K562 (cell line): ENCODE results near the gene RCC1. TPM values are rescaled to one million over a fixed set of nuclear protein-coding genes. Genes with fewer than 3 reads are reported as not detected.
"Not testable (repeated sequence)": the region's sequence is repeated elsewhere in the genome, so short reads cannot be mapped to it uniquely, and the experiment has no call there.

ENCODE experiments used
- ATAC-seq: fragments of 200-7000 bp; cut with Tn5 transposase; 3 replicates; pipeline ENCODE4 v1.9.1; 2020; ENCODE audit warnings: moderate library complexity
- BruUV-seq: library from RNA; stranded (reverse); fragments of 400-500 nt; replicated peaks from 2 replicates; lab custom pipeline; 2021; lab: Mats Ljungman, UMichigan
- CTCF ChIA-PET: fragments of 300-600 bp; formaldehyde crosslinking; extraction: SDS; loops from one replicate; lab custom pipeline; 2021; ENCODE audit warnings: low intra/inter-chr PET ratio; lab: Yijun Ruan, JAX
- POLR2A ChIA-PET: fragments of 300-600, 350-650 bp; sonication (Branson Sonifier 250); formaldehyde crosslinking; extraction: SDS; loops from one replicate; lab custom pipeline; 2021; ENCODE audit warnings: antibody characterized with exemption, inconsistent platforms; lab: Yijun Ruan, JAX
- DNase-seq, 4 experiments: peaks; one replicate each; pipeline versions ENCODE4 v3.0.0 to v3.0.0-alpha.2; 2011 to 2018; ENCODE audit warnings: low spot score in 3 of 4, mixed read lengths in 3 of 4; ENCODE audit errors: extremely low read depth in 1 of 4
- FAIRE-seq: peaks from 2 replicates; lab custom pipeline; 2011; peaks lifted over from hg19 to GRCh38; lab: Jason Lieb, UNC
- H2AFZ ChIP-seq: 2 replicates; pipeline ENCODE4 v1.6.0; 2011; ENCODE audit warnings: low read depth, low read length, control low read depth, inconsistent platforms
- H3K27ac ChIP-seq: fragments of 200-600 bp; 3 replicates; pipeline ENCODE4 v1.8.0; 2011; ENCODE audit warnings: low read depth, mild to moderate bottlenecking, control low read depth, inconsistent platforms, low read length, moderate library complexity, mixed read lengths; ENCODE audit errors: extremely low read depth
- H3K27me3 ChIP-seq, 2 experiments: fragments of 300-600 bp in 1 of 2; 2 replicates in 1 of 2; 3 replicates in 1 of 2; pipeline versions ENCODE4 v1.6.0 to v1.8.0; 2011; ENCODE audit warnings: inconsistent platforms in 2 of 2, low read length in 2 of 2, mild to moderate bottlenecking in 1 of 2, mixed read lengths in 1 of 2, moderate library complexity in 1 of 2; ENCODE audit not compliant: control insufficient read depth in 2 of 2, insufficient read depth in 2 of 2
- H3K36me3 ChIP-seq: fragments of 300-600 bp; 3 replicates; pipeline ENCODE4 v1.8.0; 2011; ENCODE audit warnings: mild to moderate bottlenecking, low read length, inconsistent platforms; ENCODE audit not compliant: control insufficient read depth, insufficient read depth
- H3K4me1 ChIP-seq, 2 experiments: fragments of 200-600 bp in 1 of 2; replicated peaks in 1 of 2; 2 replicates in 1 of 2; 3 replicates in 1 of 2; pipeline versions ENCODE4 v1.5.1 to v1.8.0; 2011; ENCODE audit warnings: inconsistent platforms in 2 of 2, low read length in 2 of 2, mild to moderate bottlenecking in 1 of 2, mixed read lengths in 1 of 2, moderate library complexity in 1 of 2; ENCODE audit not compliant: control insufficient read depth in 2 of 2, insufficient read depth in 2 of 2
- H3K4me2 ChIP-seq: 2 replicates; pipeline ENCODE4 v1.6.1; 2011; ENCODE audit warnings: low read length, control low read depth, inconsistent platforms, mixed read lengths; ENCODE audit not compliant: insufficient read depth
- H3K4me3 ChIP-seq: fragments of 200-600 bp; sonication (generic), shearing (Covaris generic); 2 replicates; pipeline ENCODE4 v1.5.1; 2016; ENCODE audit warnings: control low read depth, inconsistent platforms
- H3K79me2 ChIP-seq: fragments of 200-600 bp; 3 replicates; pipeline ENCODE4 v1.8.0; 2011; ENCODE audit warnings: low read length, inconsistent platforms; ENCODE audit not compliant: control insufficient read depth, insufficient read depth
- H3K9ac ChIP-seq, 2 experiments: 2 replicates each; pipeline versions ENCODE4 v1.6.0 to v1.6.1; 2011; ENCODE audit warnings: low read depth in 2 of 2, low read length in 2 of 2, control low read depth in 1 of 2, inconsistent platforms in 1 of 2, mild to moderate bottlenecking in 1 of 2, mixed read lengths in 1 of 2; ENCODE audit not compliant: insufficient read depth in 1 of 2
- H3K9me1 ChIP-seq: one replicate; pipeline ENCODE4 v1.6.0; 2011; ENCODE audit warnings: inconsistent platforms, mild to moderate bottlenecking, low read length, moderate library complexity; ENCODE audit not compliant: control insufficient read depth, insufficient read depth
- H3K9me3 ChIP-seq: replicated peaks from 2 replicates; pipeline ENCODE4 v1.5.1; 2011; ENCODE audit warnings: low read depth, low read length, inconsistent platforms; ENCODE audit not compliant: control insufficient read depth, insufficient read depth
- H4K20me1 ChIP-seq: replicated peaks from 2 replicates; pipeline ENCODE4 v1.6.1; 2011; ENCODE audit warnings: low read length, inconsistent platforms, mixed read lengths; ENCODE audit not compliant: control insufficient read depth, insufficient read depth
- POLR2G ChIP-seq: fragments of 200-400 bp; formaldehyde crosslinking; IDR thresholded peaks from 2 replicates; pipeline ENCODE4 v1.6.1; 2017; ENCODE audit warnings: low read depth, mild to moderate bottlenecking, antibody characterized with exemption, low read length, moderate library complexity
- RBM39 ChIP-seq: fragments of 200-400 bp; formaldehyde crosslinking; optimal IDR thresholded peaks from 2 replicates; pipeline ENCODE3; 2018; ENCODE audit warnings: low read depth, low read length
- WGBS: fragments of 100-300 bp; shearing (Covaris generic); methylation state at CpG from one replicate; pipeline ENCODE4 v1.1.6; 2016; ENCODE audit warnings: low coverage, mixed read lengths; ENCODE audit not compliant: insufficient coverage; ENCODE audit errors: missing lambda C conversion rate; 5-methylcytosine and 5-hydroxymethylcytosine counted together
- in situ Hi-C: fragments of 300-500 bp; cut with MboI; formaldehyde crosslinking; loops from 4 replicates; pipeline ENCODE4 v1.15.0; 2018; ENCODE audit warnings: inconsistent platforms, mixed read lengths
- intact Hi-C: fragments of 100-400 bp; cut with micrococcal nuclease; formaldehyde crosslinking; loops from 2 replicates; pipeline ENCODE4 v1.14.2; 2022
- polyA plus RNA-seq, 8 experiments: library from polyadenylated mRNA; depleted of rRNA in 4 of 8; stranded (reverse) in 5 of 8; unstranded in 3 of 8; fragments of >200 nt; fragmentation: Nextera tagmentation in 2 of 8; fragmentation: Illumina TruSeq in 1 of 8; extraction: Ambion mirVana in 2 of 8; extraction: Trizol in 1 of 8; gene quantifications; 2 replicates each; pipeline versions ENCODE4 v1.2.1 to v1.2.3, GENCODE V29; 2011 to 2014; ENCODE audit warnings: inconsistent platforms in 1 of 8, missing spikeins in 1 of 8
- total RNA-seq, 7 experiments: library from RNA; depleted of rRNA in 6 of 7; stranded (reverse); fragments of >200 nt in 6 of 7; fragmentation: Illumina TruSeq in 2 of 7; extraction: Trizol in 2 of 7; gene quantifications; 2 replicates each; pipeline versions ENCODE4 v1.2.1 to v1.2.3, GENCODE V29; 2011 to 2021; ENCODE audit warnings: low replicate concordance in 1 of 7
- TF ChIP-seq, protein P1 (sequence below): sonication (generic); formaldehyde crosslinking; IDR thresholded peaks from 2 replicates; pipeline ENCODE4 v1.8.0; 2022; ENCODE audit warnings: mild to moderate bottlenecking, low read depth, missing genetic modification reagents
- TF ChIP-seq, protein P2 (sequence below), 2 experiments: fragments of 450-650 bp; IDR thresholded peaks; 2 replicates each; pipeline ENCODE4 v1.6.1; 2016

The RCC1 gene
- total and polyA plus RNA-seq, 9 of the 15 experiments (the other 6 are each of a cell fraction or from before 2014, with no cell fraction given), result 16.4 to 202 (median 107) TPM

DNA sequence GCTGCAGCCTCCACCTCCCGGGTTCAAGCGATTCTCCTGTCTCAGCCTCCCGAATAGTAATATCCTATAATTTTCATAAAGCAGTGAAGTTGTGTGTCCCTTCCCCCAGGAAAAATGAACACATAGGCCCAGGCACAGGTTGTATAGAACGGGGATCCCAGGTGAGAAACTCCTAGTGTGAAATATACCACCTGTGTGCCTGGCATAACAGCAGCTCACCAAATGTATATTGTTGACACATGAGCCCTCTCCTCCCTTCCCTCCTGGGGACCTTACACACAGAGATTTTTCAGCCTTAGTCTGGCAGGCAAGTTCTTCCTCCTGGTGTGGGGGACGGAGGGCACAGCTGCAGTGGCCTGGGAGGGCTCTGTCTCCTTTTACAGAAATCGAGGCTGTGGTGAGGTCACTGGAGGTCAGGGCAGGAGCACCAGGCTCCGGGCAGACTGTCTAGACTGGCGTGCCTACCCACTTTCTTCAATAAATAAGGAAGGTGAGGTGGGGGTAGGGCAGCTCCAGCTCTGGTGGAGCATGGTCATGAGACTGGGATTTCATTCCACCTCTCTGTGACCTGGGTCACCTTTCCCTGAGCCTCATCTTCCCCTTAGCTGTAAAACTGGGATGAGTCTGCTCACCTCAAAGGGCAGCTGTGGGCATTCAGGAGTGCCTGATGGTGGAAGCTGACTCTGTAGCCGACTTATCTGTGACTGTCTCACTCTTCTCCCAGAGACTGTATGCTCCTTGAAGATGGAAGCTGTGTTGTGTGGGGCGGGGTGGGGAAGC, 14.3 kb downstream of the RCC1 start (continued):
- TF ChIP-seq, protein P1, sequence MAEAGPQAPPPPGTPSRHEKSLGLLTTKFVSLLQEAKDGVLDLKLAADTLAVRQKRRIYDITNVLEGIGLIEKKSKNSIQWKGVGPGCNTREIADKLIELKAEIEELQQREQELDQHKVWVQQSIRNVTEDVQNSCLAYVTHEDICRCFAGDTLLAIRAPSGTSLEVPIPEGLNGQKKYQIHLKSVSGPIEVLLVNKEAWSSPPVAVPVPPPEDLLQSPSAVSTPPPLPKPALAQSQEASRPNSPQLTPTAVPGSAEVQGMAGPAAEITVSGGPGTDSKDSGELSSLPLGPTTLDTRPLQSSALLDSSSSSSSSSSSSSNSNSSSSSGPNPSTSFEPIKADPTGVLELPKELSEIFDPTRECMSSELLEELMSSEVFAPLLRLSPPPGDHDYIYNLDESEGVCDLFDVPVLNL (CRISPR knock-in tag), result no peak
- peak; percentile 48 for TF ChIP-seq RBM39
- TF ChIP-seq, all 486 proteins: peak for 4

DNA sequence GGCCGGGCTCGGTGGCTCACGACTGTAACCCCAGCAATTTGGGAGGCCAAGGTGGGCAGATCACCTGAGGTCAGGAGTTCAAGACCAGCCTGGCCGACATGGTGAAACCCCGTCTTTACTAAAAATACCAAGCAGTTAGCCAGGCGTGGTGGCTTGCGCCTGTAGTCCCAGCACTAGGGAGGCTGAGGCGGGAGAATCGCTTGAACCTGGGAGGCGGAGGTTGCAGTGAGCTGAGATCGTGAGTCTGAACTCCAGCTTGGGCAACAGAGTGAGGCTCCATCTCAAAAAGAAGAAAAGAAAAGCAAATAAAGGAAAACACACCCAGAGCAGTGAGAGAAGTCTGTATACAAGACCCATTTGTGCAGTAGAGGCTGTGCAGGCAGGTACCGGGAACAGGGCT, 15.0 kb downstream of the RCC1 start:
- TF ChIP-seq, protein P2, sequence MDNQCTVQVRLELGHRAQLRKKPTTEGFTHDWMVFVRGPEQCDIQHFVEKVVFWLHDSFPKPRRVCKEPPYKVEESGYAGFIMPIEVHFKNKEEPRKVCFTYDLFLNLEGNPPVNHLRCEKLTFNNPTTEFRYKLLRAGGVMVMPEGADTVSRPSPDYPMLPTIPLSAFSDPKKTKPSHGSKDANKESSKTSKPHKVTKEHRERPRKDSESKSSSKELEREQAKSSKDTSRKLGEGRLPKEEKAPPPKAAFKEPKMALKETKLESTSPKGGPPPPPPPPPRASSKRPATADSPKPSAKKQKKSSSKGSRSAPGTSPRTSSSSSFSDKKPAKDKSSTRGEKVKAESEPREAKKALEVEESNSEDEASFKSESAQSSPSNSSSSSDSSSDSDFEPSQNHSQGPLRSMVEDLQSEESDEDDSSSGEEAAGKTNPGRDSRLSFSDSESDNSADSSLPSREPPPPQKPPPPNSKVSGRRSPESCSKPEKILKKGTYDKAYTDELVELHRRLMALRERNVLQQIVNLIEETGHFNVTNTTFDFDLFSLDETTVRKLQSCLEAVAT (IDR thresholded peaks at IDR 0.05), result peak in 1 of 2 experiments; percentile 76; a peak in 2 of 4 replicates
- TF ChIP-seq POLR2G, result 0 out of 2 replicates have a peak, but pooled peaks have one; percentile 19
- H3K79me2 ChIP-seq, result peaks cover 75% of the 10 kb centered on the region
- H2AFZ ChIP-seq, ATAC-seq, H3K4me3 ChIP-seq, intact Hi-C loops, H3K9me1 ChIP-seq, H3K27me3 ChIP-seq, BruUV-seq, in situ Hi-C loops, H3K9me3 ChIP-seq, FAIRE-seq, DNase-seq: not testable (repeated sequence)
- H3K9ac ChIP-seq, result peak overlapping the region in 1 of 2 experiments; percentile 82; a peak in 2 of 4 replicates
- ChIA-PET POLR2A (interaction anchor here (0.5 to 9.8 kb wide), 5 partner anchors 11 to 128 kb away, joined by 3 to 123 read pairs (median 7); partner anchors contain the start of genes RCC1 and RNU11), CTCF (interaction anchor here (4.6 kb wide), 1 partner anchor 82 kb away, joined by 56 read pairs; no protein-coding TSS in a partner anchor)
- peaks cover 58 to 64% of the 10 kb centered on the region in 2 experiments for H3K4me1 ChIP-seq
- H3K36me3 ChIP-seq, result peaks cover 49% of the 10 kb centered on the region
- H4K20me1 ChIP-seq, result peaks cover 51% of the 10 kb centered on the region
- 89% methylated on average over 12 of the region's 12 CpGs for WGBS
- H3K4me2 ChIP-seq, result peak overlapping the region; percentile 19; the same call in 1 of the 2 replicates
- peak overlapping the region; percentile 31; the same call in 2 of the 3 replicates for H3K27ac ChIP-seq
